ENCODE results near the gene SH3YL1.

Gene SH3YL1

DNA sequence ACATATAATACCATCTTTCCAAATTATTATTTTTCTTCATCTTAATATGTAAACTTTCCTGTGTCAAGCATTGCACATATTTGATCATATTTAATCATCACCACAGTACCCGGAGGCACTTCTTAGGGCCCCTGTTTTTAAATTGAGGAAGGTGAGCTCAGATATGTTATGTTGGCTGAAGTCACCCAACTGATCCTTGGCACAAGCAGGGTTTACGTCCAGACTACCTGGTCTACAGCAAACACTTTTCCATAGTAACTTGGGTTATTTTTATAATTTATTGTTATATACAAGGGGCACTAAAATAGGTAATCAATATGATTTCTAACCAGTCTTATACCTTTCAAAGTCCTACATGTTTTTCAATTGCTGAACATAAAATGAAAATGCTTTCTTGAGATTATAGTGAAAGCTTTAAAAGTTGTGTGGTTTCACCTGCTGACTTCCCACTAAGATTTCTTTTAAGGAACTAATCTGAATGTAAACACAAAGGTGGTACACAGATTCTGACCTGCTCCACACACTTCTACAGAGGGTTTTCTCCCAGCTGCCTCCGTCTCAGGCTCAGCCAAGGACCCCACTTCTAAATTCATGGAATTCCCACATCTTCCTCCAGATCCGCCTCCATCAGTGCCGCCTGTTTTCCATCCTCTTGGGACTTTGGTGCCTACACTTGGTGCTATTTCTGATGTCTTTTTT lies 52.2 kb downstream of the SH3YL1 start:
- no peak for DNase-seq

GRCh38 chr2:210660-211059 lies 53.2 kb downstream of the SH3YL1 start:
- DNase-seq = no peak

- no peak for DNase-seq
These were observed 54.4 kb downstream of the SH3YL1 start for GRCh38 chr2:209470-209869.

GRCh38 chr2:208335-208734 lies 55.5 kb downstream of the SH3YL1 start:
- no peak for DNase-seq

DNA sequence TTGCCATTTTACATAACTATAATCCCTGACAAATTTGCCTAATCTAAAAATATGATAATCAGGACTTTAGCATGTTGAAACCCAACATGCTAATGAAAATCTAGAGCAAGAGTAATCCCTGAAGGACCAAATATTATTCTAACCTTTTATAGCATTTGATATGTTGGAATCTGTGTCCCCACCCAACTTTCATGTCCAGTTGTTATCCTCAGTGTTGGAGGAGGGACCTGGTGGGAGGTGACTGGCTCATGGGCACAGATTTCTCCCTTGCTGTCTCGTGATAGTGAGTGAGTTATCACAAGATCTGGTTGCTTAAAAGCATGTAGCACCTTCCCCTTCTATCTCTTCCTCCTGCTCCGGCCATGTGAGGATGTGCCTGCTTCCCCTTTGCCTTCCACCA lies 59.8 kb downstream of the SH3YL1 start:
- no peak for DNase-seq

GRCh38 chr2:203401-203800 lies 60.4 kb downstream of the SH3YL1 start:
- DNase-seq = no peak

DNA sequence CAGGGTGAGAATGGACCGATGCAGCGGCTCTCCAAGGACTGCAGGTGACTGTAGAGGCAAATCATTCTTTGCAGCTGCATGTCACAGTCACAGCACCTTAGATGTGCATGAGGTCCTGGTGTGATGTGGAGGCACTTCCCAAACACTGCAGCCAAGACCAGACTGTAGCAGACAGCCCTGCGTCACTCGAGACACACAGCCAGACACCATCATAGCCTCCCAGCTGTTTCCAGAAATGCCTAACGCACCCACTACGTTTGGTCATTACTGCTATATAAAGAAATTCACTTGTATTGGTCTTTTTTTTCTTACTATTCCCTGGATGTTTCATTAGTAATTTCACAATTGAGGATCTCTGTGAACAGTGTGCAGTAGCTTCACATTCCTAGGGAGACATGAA lies 60.9 kb downstream of the SH3YL1 start:
- DNase-seq = no peak

DNA sequence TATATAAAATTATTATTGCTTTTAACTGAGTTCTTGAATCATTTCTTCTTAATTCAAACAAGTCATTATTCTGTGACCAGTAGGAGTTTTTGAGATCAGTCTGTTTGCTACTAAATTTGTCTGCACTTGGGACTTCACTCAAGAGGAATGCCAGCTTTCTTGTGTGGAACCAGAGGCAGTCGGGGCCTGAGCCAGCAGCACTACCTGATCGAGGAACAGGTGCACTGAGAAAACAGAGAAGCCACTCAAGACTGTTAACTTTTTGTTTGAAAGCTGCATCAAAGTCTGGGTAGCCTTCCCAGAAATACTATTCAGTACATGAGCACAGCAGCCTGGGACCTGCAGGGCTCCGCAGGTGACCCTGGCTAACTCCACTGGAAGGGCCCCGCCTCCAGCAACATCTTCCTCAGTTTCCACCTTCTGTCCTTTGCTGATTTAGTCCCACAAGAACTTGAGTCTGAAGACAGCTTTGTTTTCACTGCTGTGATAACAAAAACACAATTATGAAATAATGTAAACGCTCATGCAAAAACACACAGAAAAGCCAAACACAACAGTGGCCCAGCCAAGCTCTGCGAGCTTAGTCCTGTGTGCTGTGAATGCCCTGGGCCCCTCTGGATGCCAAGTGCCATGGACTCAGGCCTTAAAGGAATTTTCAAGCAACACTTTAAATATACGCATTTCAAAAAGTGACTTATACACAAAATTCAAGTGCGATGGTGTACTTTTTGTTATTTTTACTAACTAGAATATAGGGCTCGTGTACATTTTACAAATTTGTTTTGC lies 62.0 kb downstream of the SH3YL1 start:
- DNase-seq = no peak

GRCh38 chr2:199041-199966 lies 64.5 kb downstream of the SH3YL1 start:
- DNase-seq = no peak

GRCh38 chr2:196406-196805 lies 67.4 kb downstream of the SH3YL1 start:
- no peak for DNase-seq

- DNase-seq = no peak
These were observed 67.9 kb downstream of the SH3YL1 start for GRCh38 chr2:195932-196331.

GRCh38 chr2:193141-193671 lies 70.6 kb downstream of the SH3YL1 start:
- peak; percentile 61 for DNase-seq

GRCh38 chr2:191311-192190 lies 72.3 kb downstream of the SH3YL1 start:
- no peak for DNase-seq

DNA sequence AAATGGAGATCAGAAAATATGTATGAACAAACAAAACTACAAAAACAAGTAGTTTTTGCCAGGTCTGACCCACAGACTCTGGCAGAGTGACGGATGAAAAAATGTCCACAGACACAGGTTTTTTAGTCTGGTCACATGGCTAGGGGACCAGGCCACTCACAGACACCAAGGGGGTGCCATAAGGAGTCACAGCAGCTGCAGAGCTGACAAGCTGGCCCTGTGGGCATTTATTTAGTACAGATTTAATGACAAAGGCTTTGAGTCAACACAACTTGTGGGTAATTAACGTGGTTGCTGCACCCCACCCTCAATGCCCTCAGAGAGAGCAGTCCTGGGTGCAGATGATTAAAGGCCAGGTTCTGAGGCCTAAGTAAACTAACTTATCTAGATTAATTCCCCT lies 76.0 kb downstream of the SH3YL1 start:
- no peak for DNase-seq

- no peak for DNase-seq
These were observed 78.6 kb downstream of the SH3YL1 start for GRCh38 chr2:185221-185620.

DNA sequence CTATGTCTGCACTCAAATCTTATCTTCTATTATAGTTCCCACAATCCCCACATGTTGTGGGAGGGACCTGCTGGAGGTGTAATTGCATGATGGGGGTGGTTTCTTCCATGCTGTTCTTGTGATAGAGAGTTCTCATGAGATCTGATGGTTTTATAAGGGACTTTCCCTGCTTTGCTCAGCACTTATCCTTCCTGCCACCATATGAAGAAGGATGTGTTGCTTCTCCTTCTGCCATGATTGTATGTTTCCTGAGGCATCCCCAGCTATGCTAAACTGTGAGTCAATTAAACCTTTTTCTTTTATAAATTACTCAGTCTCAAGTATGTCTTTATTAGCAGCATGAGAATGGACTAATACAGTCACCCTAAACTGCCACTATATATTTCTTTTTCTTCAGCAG lies 79.1 kb downstream of the SH3YL1 start:
- no peak for DNase-seq

- no peak for DNase-seq
These were observed 81.2 kb downstream of the SH3YL1 start for GRCh38 chr2:182509-183122.

DNA sequence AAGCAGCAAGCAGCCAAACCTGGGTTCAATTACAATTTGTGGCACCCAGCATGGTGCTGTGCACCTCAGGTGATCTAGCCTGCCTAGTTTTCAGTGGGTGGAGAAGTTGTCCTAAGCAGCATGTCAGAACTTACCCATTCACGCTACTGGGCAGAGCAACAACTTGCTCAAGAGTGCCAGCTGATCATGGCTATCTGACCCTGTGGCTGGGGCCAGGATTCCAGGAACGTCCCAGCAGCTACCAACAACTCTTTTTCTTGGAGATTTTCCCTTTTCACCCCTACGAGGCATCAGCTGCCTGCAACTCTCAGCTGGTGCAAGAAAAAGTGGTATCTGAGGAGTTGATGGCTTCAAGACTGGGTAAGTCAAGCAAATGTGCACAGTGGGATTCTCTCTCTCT lies 83.5 kb downstream of the SH3YL1 start:
- no peak for DNase-seq

GRCh38 chr2:179886-180285 lies 83.9 kb downstream of the SH3YL1 start:
- DNase-seq = no peak

DNA sequence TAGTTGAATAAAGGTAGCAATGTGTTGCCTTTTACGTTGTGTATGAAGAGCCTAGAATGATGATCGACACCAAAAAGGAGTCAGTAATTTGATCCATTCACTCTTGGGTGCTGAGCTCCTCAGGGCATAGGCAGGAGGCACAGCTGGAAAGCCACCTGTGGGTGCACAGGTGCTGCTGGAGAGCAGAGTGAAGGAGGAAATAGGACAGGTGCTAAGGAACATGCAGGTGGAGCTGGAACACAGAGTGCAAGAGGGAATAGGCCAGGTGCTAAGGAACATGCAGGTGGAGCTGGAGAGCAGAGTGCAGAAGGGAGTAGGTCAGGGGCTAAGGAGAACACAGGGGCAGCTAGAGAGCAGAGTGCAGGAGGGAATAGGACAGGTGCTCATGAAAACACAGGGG lies 86.1 kb downstream of the SH3YL1 start:
- no peak for DNase-seq

DNA sequence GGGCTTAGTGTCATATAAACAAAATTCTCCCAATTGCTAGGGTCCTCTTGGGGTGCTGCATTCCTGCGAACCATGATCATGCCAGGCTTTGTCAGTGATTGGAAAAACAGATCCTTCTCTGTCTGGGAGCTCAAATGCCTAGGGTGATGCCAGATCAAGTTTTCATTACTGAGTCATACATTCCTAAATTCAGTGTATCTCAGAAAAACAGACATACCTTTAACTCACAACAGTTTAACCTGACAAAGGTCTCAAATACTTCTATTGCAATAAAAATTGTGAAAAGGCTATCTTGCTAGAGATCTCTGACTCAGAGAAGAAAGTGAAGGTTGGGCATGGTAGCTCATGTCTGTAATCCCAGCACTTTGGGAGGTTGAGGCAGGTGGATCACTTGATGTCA lies 86.9 kb downstream of the SH3YL1 start:
- no peak for DNase-seq

Data from CD4-positive, alpha-beta T cell treated with Interleukin-15 for 1 hour (primary cell).